HEK293T (cell line): ENCODE measurements around the gene TMEM242.

Source experiments
- CTCF ChIA-PET: fragments of 350-600 bp; formaldehyde crosslinking; extraction: SDS; loops from one replicate; lab custom pipeline; 2021; ENCODE audit warnings: antibody characterized with exemption, inconsistent platforms; lab: Yijun Ruan, JAX
- POLR2A ChIA-PET: fragments of 350-600 bp; formaldehyde crosslinking; extraction: SDS; loops from one replicate; lab custom pipeline; 2020; ENCODE audit warnings: antibody characterized with exemption, inconsistent platforms; lab: Yijun Ruan, JAX
- DNase-seq: peaks from one replicate; pipeline ENCODE4 v3.0.0; 2012; ENCODE audit warnings: mixed read lengths; ENCODE audit errors: extremely low spot score
- ARNT ChIP-seq: fragments of 450-650 bp; IDR thresholded peaks from 2 replicates; pipeline ENCODE4 v1.6.1; 2017; ENCODE audit warnings: mild to moderate bottlenecking
- BHLHE40 ChIP-seq: fragments of 450-650 bp; IDR thresholded peaks from 2 replicates; pipeline ENCODE4 v1.6.1; 2016; ENCODE audit warnings: mild to moderate bottlenecking, moderate library complexity, borderline replicate concordance
- CTBP1 ChIP-seq: fragments of 450-650 bp; IDR thresholded peaks from 2 replicates; pipeline ENCODE4 v1.6.1; 2016; ENCODE audit warnings: borderline replicate concordance
- ELF4 ChIP-seq: fragments of 450-650 bp; IDR thresholded peaks from 2 replicates; pipeline ENCODE4 v1.6.1; 2017; ENCODE audit warnings: antibody characterized with exemption
- FOXA1 ChIP-seq: fragments of 450-650 bp; IDR thresholded peaks from 2 replicates; pipeline ENCODE4 v1.6.1; 2016; ENCODE audit warnings: mild to moderate bottlenecking
- FOXK2 ChIP-seq: fragments of 450-650 bp; IDR thresholded peaks from 2 replicates; pipeline ENCODE4 v1.6.1; 2016; ENCODE audit warnings: mild to moderate bottlenecking
- FOXM1 ChIP-seq: fragments of 450-650 bp; IDR thresholded peaks from 2 replicates; pipeline ENCODE4 v1.6.1; 2017; ENCODE audit warnings: mild to moderate bottlenecking, borderline replicate concordance
- HDGF ChIP-seq: fragments of 450-650 bp; IDR thresholded peaks from 2 replicates; pipeline ENCODE4 v1.6.1; 2017; ENCODE audit warnings: antibody characterized with exemption, borderline replicate concordance
- L3MBTL2 ChIP-seq: fragments of 450-650 bp; conservative IDR thresholded peaks from 2 replicates; pipeline ENCODE4 v1.6.1; 2016; ENCODE audit warnings: mild to moderate bottlenecking
- LEF1 ChIP-seq: fragments of 450-650 bp; IDR thresholded peaks from 2 replicates; pipeline ENCODE4 v1.6.1; 2017; ENCODE audit warnings: mild to moderate bottlenecking, borderline replicate concordance
- NFRKB ChIP-seq: fragments of 450-650 bp; IDR thresholded peaks from 2 replicates; pipeline ENCODE4 v1.6.1; 2016; ENCODE audit warnings: mild to moderate bottlenecking, moderate library complexity
- PKNOX1 ChIP-seq: fragments of 450-650 bp; IDR thresholded peaks from 2 replicates; pipeline ENCODE4 v1.6.1; 2016
- SP1 ChIP-seq: fragments of 450-650 bp; IDR thresholded peaks from 2 replicates; pipeline ENCODE4 v1.6.1; 2017
- SUZ12 ChIP-seq: fragments of 450-650 bp; IDR thresholded peaks from 2 replicates; pipeline ENCODE4 v1.6.1; 2016; ENCODE audit warnings: mild to moderate bottlenecking
- TARDBP ChIP-seq: fragments of 450-650 bp; IDR thresholded peaks from 2 replicates; pipeline ENCODE4 v1.6.1; 2016
- ZNF384 ChIP-seq: fragments of 450-650 bp; IDR thresholded peaks from 2 replicates; pipeline ENCODE4 v1.6.1; 2016

TMEM242 gene

GRCh38 chr6:157329829-157330228 lies 6.5 kb upstream of the TMEM242 start:
- CTCF ChIA-PET = no interaction called here
- no peak for TF ChIP-seq BHLHE40
- TF ChIP-seq PKNOX1 = no peak
- TF ChIP-seq HDGF = no peak

GRCh38 chr6:157328108-157328692 lies 4.9 kb upstream of the TMEM242 start:
- POLR2A ChIA-PET = no interaction called here
- TF ChIP-seq FOXK2 (no peak), SP1 (no peak), ZNF384 (no peak), BHLHE40 (no peak), FOXA1 (no peak), ELF4 (no peak), HDGF (no peak), LEF1 (no peak), ARNT (no peak), TARDBP (no peak), NFRKB (no peak), L3MBTL2 (no peak), SUZ12 (no peak)
- CTCF ChIA-PET = interaction anchor here (0.7 kb wide), 1 partner anchor 11 kb away, joined by 3 read pairs; no protein-coding TSS in a partner anchor
- no peak for DNase-seq

More at GRCh38 chr6:157329829-157330228, 6.5 kb upstream of the TMEM242 start:
- no peak for DNase-seq
- POLR2A ChIA-PET = no interaction called here

- TF ChIP-seq FOXA1 (no peak), SUZ12 (no peak), NFRKB (no peak), PKNOX1 (no peak), BHLHE40 (no peak), TARDBP (no peak), SP1 (no peak), CTBP1 (no peak), LEF1 (no peak), ZNF384 (no peak), ARNT (no peak), FOXK2 (no peak), ELF4 (no peak), FOXM1 (no peak), L3MBTL2 (no peak), HDGF (no peak)
- ChIA-PET POLR2A (interaction anchor here (0.8 kb wide), 1 partner anchor 133 kb away, joined by 3 read pairs; no protein-coding TSS in a partner anchor), CTCF (no interaction called here)
- no peak for DNase-seq
Measured at GRCh38 chr6:157326979-157327378, 3.7 kb upstream of the TMEM242 start.

- TF ChIP-seq FOXK2 (no peak), FOXM1 (no peak), NFRKB (no peak), FOXA1 (no peak), BHLHE40 (no peak), L3MBTL2 (no peak), HDGF (no peak)
- POLR2A ChIA-PET = interaction anchor here (1.3 to 3.1 kb wide), 3 partner anchors 10 to 55 kb away, joined by 4 to 21 read pairs (median 12); no protein-coding TSS in a partner anchor
- CTCF ChIA-PET = interaction anchor here (1.6 to 2.5 kb wide), 2 partner anchors 10 kb away, joined by 6 to 14 read pairs; no protein-coding TSS in a partner anchor
- no peak for DNase-seq
Measured at GRCh38 chr6:157325069-157325805, 1.9 kb upstream of the TMEM242 start.

GRCh38 chr6:157323966-157324300 lies 614 bp upstream of the TMEM242 start:
- ChIA-PET CTCF (interaction anchor here (0.6 to 2.5 kb wide), 5 partner anchors 9 to 292 kb away, joined by 4 to 14 read pairs (median 6); no protein-coding TSS in a partner anchor), POLR2A (interaction anchor here (0.6 to 3.1 kb wide), 27 partner anchors 9 to 1255 kb away, joined by 3 to 60 read pairs (median 3); partner anchors contain the start of gene ZDHHC14)
- peak; percentile 63 for DNase-seq
- 0 out of 2 replicates have a peak, but pooled peaks have one; percentile 17 for TF ChIP-seq PKNOX1
- no peak for TF ChIP-seq ELF4
- no peak for TF ChIP-seq L3MBTL2

- peak; percentile 73 for TF ChIP-seq TARDBP
- TF ChIP-seq SP1 = no peak
- TF ChIP-seq PKNOX1 = no peak
- no peak for TF ChIP-seq LEF1
- no peak for TF ChIP-seq BHLHE40
- TF ChIP-seq FOXM1 = no peak
- CTCF ChIA-PET = interaction anchor here (1.2 to 2.5 kb wide), 4 partner anchors 8 to 293 kb away, joined by 4 to 14 read pairs (median 6); no protein-coding TSS in a partner anchor
Measured at GRCh38 chr6:157322792-157323254, 496 bp downstream of the TMEM242 start.

More at GRCh38 chr6:157322792-157323254, 496 bp downstream of the TMEM242 start:
- peak; percentile 93 for DNase-seq
- POLR2A ChIA-PET = interaction anchor here (0.7 to 3.1 kb wide), 28 partner anchors 8 to 747 kb away, joined by 3 to 60 read pairs (median 4); partner anchors contain the start of gene ZDHHC14
